ENCODE results near the gene BRI3. TPM values are rescaled to one million over a fixed set of nuclear protein-coding genes. Genes with fewer than 3 reads are reported as not detected.

BRI3 gene
- total RNA-seq = 10 to 100 TPM; 42.0 to 48.3 TPM

GRCh38 chr7:98280791-98281756, at the start of gene BRI3:
Gene BRI3 (plus strand): TSS chr7:98281686. CDS start chr7:98281796, 110 bp downstream.
- H3K27me3 Mint-ChIP-seq = no peaks in the 10 kb centered on the region
- H3K4me1 Mint-ChIP-seq = peaks cover 34% of the 10 kb centered on the region
- H3K9me3 Mint-ChIP-seq = no peaks in the 10 kb centered on the region
- peaks cover 6% of the 10 kb centered on the region for H3K36me3 Mint-ChIP-seq (ENCODE audit: low read depth)
- peak within 1 kb of the TSS; percentile 90 for H3K27ac Mint-ChIP-seq
- H3K4me3 Mint-ChIP-seq = peak within 1 kb of the TSS; percentile 81
- CTCF ChIA-PET = no interaction called here
- POLR2A ChIA-PET = no interaction called here
- DNase-seq = peak; percentile 89

- Mint-ChIP-seq H3K4me1 (no peaks in the 10 kb centered on the region), H3K27me3 (no peaks in the 10 kb centered on the region), H3K4me3 (no peak overlapping the region), H3K36me3 (ENCODE audit: low read depth) (peaks cover 24% of the 10 kb centered on the region), H3K27ac (no peak overlapping the region), H3K9me3 (no peaks in the 10 kb centered on the region)
- no peak for DNase-seq
- ChIA-PET CTCF (interaction anchor here (0.6 kb wide), 1 partner anchor 44 kb away, joined by 3 read pairs; no protein-coding TSS in a partner anchor), POLR2A (no interaction called here)
Measured at GRCh38 chr7:98232263-98232585, 49.3 kb upstream of the BRI3 start.

- H3K4me1 Mint-ChIP-seq = no peaks in the 10 kb centered on the region
- H3K9me3 Mint-ChIP-seq = no peaks in the 10 kb centered on the region
- POLR2A ChIA-PET = no interaction called here
- H3K27me3 Mint-ChIP-seq = no peaks in the 10 kb centered on the region
- no peak overlapping the region for H3K4me3 Mint-ChIP-seq
- CTCF ChIA-PET = interaction anchor here (0.6 kb wide), 1 partner anchor 45 kb away, joined by 3 read pairs; no protein-coding TSS in a partner anchor
- peaks cover 24% of the 10 kb centered on the region for H3K36me3 Mint-ChIP-seq (ENCODE audit: low read depth)
- no peak for DNase-seq
- H3K27ac Mint-ChIP-seq = no peak overlapping the region
Measured at GRCh38 chr7:98232799-98233198, 48.7 kb upstream of the BRI3 start.

- Mint-ChIP-seq H3K27me3 (no peaks in the 10 kb centered on the region), H3K36me3 (ENCODE audit: low read depth) (peaks cover 24% of the 10 kb centered on the region), H3K4me1 (no peaks in the 10 kb centered on the region), H3K4me3 (no peak overlapping the region), H3K27ac (no peak overlapping the region), H3K9me3 (no peaks in the 10 kb centered on the region)
- ChIA-PET CTCF (no interaction called here), POLR2A (no interaction called here)
- no peak for DNase-seq
Measured at GRCh38 chr7:98233219-98234070, 48.0 kb upstream of the BRI3 start.

GRCh38 chr7:98234429-98235147, 46.9 kb upstream of the BRI3 start:
- H3K27me3 Mint-ChIP-seq = no peaks in the 10 kb centered on the region
- peaks cover 34% of the 10 kb centered on the region for H3K36me3 Mint-ChIP-seq (ENCODE audit: low read depth)
- H3K9me3 Mint-ChIP-seq = no peaks in the 10 kb centered on the region
- DNase-seq = no peak
- ChIA-PET POLR2A (no interaction called here), CTCF (no interaction called here)
- H3K27ac Mint-ChIP-seq = no peak overlapping the region
- H3K4me1 Mint-ChIP-seq = no peaks in the 10 kb centered on the region
- H3K4me3 Mint-ChIP-seq = no peak overlapping the region

GRCh38 chr7:98235901-98236300, 45.6 kb upstream of the BRI3 start:
- ChIA-PET POLR2A (no interaction called here), CTCF (no interaction called here)
- Mint-ChIP-seq H3K36me3 (ENCODE audit: low read depth) (peaks cover 36% of the 10 kb centered on the region), H3K27ac (no peak overlapping the region), H3K27me3 (no peaks in the 10 kb centered on the region), H3K4me3 (no peak overlapping the region), H3K9me3 (no peaks in the 10 kb centered on the region), H3K4me1 (no peaks in the 10 kb centered on the region)
- no peak for DNase-seq

GRCh38 chr7:98236355-98237185, 44.9 kb upstream of the BRI3 start:
- H3K4me3 Mint-ChIP-seq = no peak overlapping the region
- POLR2A ChIA-PET = no interaction called here
- DNase-seq = no peak
- CTCF ChIA-PET = no interaction called here
- H3K9me3 Mint-ChIP-seq = no peaks in the 10 kb centered on the region
- peaks cover 43% of the 10 kb centered on the region for H3K36me3 Mint-ChIP-seq (ENCODE audit: low read depth)
- no peaks in the 10 kb centered on the region for H3K4me1 Mint-ChIP-seq
- no peak overlapping the region for H3K27ac Mint-ChIP-seq
- H3K27me3 Mint-ChIP-seq = no peaks in the 10 kb centered on the region

- Mint-ChIP-seq H3K9me3 (no peaks in the 10 kb centered on the region), H3K36me3 (ENCODE audit: low read depth) (peaks cover 43% of the 10 kb centered on the region), H3K27me3 (no peaks in the 10 kb centered on the region), H3K27ac (no peak overlapping the region), H3K4me1 (no peaks in the 10 kb centered on the region), H3K4me3 (no peak overlapping the region)
- CTCF ChIA-PET = no interaction called here
- DNase-seq = no peak
- POLR2A ChIA-PET = no interaction called here
Measured at GRCh38 chr7:98238076-98238475, 43.4 kb upstream of the BRI3 start.

- ChIA-PET CTCF (no interaction called here), POLR2A (no interaction called here)
- no peak overlapping the region for H3K4me3 Mint-ChIP-seq
- no peaks in the 10 kb centered on the region for H3K27me3 Mint-ChIP-seq
- H3K9me3 Mint-ChIP-seq = no peaks in the 10 kb centered on the region
- H3K27ac Mint-ChIP-seq = no peak overlapping the region
- H3K4me1 Mint-ChIP-seq = no peaks in the 10 kb centered on the region
- no peak for DNase-seq
- H3K36me3 Mint-ChIP-seq (ENCODE audit: low read depth) = peaks cover 39% of the 10 kb centered on the region
Measured at GRCh38 chr7:98238976-98239375, 42.5 kb upstream of the BRI3 start.

GRCh38 chr7:98240961-98241673, 40.4 kb upstream of the BRI3 start:
- H3K27me3 Mint-ChIP-seq = no peaks in the 10 kb centered on the region
- no peak overlapping the region for H3K4me3 Mint-ChIP-seq
- H3K36me3 Mint-ChIP-seq (ENCODE audit: low read depth) = peaks cover 44% of the 10 kb centered on the region
- H3K4me1 Mint-ChIP-seq = no peaks in the 10 kb centered on the region
- no peaks in the 10 kb centered on the region for H3K9me3 Mint-ChIP-seq
- POLR2A ChIA-PET = no interaction called here
- peak overlapping the region; percentile 19 for H3K27ac Mint-ChIP-seq
- CTCF ChIA-PET = interaction anchor here (1.0 to 1.1 kb wide), 2 partner anchors 10 kb away, joined by 3 read pairs; no protein-coding TSS in a partner anchor
- DNase-seq = peak; percentile 30

GRCh38 chr7:98241674-98242241, 39.7 kb upstream of the BRI3 start:
- POLR2A ChIA-PET = no interaction called here
- H3K36me3 Mint-ChIP-seq (ENCODE audit: low read depth) = peaks cover 41% of the 10 kb centered on the region
- no peaks in the 10 kb centered on the region for H3K27me3 Mint-ChIP-seq
- no peak overlapping the region for H3K27ac Mint-ChIP-seq
- no peaks in the 10 kb centered on the region for H3K9me3 Mint-ChIP-seq
- no peak overlapping the region for H3K4me3 Mint-ChIP-seq
- CTCF ChIA-PET = interaction anchor here (1.1 kb wide), 1 partner anchor 9 kb away, joined by 3 read pairs; no protein-coding TSS in a partner anchor
- H3K4me1 Mint-ChIP-seq = no peaks in the 10 kb centered on the region
- no peak for DNase-seq

All from activated CD4-positive, alpha-beta T cell treated with anti-CD3 and anti-CD28 coated beads, Interleukin-2, amount 10 ng/mL, durations not matched to agents 7 days and 5 days (primary cell).